ENCODE data around the gene ESPN.

GRCh38 chr1:6426277-6426971 is 1.8 kb downstream of the ESPN start:
- TF ChIP-seq POLR2A (IDR thresholded peaks at IDR 0.05), result no peak
- no peak for TF ChIP-seq CTCF (IDR thresholded peaks at IDR 0.05)
